GM18909 (cell line): Measurements from ENCODE around the gene PHGDH.

Experiments
- ATAC-seq: cut with Tn5 transposase; IDR thresholded peaks from one replicate; pipeline ENCODE4 v1.9.1; 2021; ENCODE audit warnings: mild to moderate bottlenecking; ENCODE audit not compliant: unreplicated experiment, poor library complexity

Gene PHGDH

DNA sequence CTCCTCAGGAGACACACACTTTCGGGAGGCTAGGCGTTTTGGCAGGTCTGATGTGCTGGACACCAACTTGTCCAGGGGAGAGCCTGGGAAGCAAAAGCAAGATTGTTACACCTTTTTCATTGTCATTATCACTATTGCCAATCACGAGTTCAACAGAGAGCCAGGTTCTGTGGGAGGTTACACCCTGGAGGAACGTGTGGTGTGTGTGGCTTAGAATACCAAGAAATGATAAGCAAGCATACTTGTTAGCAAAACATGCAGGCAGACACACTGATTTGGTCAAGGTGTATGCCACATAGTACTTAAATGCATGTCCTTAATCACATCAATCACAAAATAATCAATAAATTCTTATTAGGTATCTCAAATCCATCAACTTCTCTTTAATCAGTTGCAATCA, 40.9 kb downstream of the PHGDH start:
- ATAC-seq = no peak

DNA sequence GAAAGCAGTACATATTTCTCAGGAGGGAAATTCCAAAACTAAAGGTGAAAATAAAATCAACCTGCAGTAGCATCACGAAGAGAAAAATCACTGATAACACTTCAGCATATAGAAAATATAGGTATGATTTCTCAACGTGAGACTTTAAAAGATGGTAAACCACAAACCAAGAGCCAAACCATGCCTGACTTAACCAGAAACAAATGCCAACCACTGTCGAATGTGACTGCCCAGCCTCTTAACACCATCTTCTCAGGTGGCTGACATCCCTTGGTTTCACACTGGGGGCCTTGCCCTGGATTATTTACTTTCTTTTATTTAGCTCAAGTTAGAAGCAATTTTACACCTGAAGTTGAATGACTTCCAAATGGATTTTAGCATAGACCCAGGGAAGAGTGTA, 46.9 kb downstream of the PHGDH start:
- ATAC-seq = no peak

DNA sequence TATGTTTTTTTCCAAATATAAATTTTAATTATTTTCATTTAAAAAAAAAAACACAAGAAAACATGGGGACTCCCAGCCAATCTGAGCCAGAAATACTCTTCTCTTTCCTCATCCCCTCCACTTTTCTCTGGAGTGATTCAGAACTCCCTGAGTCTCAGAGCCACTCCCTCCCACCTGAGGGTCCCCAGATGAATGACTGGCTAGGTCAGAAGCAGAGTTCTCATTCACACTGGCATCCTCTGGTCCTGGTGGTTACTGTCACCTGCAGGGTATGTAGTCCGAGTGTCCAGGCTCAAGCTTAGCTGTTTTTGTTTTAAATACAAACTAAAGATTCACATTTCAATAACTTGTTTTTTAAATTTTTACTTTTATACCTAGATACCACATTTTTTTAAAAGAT, 50.7 kb downstream of the PHGDH start:
- no peak for ATAC-seq

DNA sequence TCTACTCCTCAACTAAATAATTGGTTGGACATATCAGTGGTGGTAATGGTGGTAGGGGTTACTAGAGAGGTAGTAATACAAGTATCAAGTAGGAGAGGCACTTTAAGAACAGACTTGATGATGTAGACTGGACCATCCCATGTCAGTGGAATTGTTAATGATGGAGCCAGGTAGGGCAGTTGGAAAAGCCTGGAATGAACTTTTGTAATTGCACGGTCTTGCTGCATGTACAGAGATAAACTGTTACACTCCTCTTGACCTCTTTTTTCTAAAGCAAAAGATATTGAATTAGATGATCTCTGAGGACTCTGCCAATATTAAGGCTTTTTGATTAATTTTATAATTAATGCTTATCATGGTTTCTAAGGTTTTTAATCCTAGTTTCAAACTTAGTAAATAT, 51.2 kb downstream of the PHGDH start:
- ATAC-seq = no peak

DNA sequence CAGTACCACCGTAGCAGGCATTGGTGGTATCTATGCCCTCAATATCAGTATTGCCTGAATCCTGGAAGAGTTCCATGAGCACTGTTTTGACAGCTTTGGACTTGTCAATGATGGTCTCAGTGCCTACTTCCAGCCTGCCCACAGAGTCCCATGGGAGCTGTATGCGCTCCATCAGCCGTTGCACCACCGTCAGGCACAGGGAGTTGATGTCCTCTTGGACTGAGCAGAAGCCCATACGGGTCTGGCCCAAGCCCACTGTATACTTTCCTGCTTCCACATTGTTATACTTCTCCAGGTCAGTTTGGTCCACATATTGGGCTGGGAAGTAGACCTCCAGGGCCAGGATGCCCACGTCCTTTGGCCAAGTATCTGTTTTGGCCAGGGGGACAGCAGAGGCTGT, 52.5 kb downstream of the PHGDH start:
- ATAC-seq = no peak

DNA sequence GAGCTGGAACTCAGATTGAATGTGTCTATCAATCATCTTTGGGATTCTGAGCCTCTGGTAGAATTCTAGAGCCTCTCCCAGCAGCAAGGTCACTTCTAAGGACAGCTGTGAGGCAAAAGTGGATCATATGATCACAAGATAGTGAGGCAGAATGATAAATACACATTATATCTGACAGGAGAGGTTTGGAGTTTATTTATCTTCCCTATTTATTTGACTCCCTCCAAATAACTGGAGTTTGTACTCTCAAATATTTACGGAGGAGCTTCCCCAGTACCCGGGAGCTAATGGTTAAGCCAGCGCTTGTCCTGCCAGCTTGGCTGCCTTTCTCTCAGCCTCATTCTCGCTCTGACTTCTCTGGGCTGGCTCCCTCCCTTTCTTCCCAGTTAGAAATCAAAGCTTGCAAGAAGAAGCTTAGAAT, 54.6 kb downstream of the PHGDH start:
- ATAC-seq = no peak

DNA sequence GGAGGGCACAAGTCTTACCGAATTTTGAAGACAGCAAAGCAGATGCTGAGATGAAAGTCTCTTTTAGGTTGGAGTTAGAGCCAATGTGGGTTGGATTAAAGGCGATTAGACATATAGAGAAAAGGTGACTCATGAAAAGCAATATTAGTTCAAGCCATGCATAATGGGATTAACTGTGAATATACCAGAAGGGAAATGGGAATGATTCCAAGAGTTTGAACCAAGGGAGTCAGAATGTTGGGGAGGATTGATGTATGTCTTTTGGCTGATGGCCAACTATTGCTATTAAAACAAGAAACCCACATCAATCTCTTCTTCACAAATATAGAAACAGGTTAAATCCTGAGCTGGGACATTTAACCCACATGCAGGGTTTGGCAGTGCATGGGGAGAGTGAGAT, 55.8 kb downstream of the PHGDH start:
- ATAC-seq = no peak

DNA sequence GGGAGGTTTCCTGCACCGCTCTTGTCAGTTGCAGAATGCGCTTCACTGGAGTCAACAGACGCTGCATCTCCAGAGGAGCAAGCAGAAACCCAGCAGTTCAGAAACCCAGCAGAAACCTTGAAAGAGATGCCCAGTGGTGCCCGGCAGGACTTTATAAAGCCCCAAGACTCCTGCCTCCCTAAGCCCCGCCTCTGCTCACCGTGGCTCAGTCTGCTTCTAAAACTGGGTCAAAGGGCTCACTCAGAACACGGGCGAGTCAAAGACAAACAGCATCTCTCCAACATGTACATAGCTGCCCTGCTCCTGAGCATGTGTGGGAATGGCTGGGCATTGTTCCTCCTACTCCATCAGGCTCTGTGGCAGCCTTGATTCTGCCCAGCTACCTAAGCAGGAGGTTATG, 57.0 kb downstream of the PHGDH start, which contains the start of gene HMGCS2:
TSS of gene HMGCS2 (minus strand) at position 128 of the 400 bp plus-strand sequence. CDS start at position 67, 61 bp downstream.
- no peak for ATAC-seq

DNA sequence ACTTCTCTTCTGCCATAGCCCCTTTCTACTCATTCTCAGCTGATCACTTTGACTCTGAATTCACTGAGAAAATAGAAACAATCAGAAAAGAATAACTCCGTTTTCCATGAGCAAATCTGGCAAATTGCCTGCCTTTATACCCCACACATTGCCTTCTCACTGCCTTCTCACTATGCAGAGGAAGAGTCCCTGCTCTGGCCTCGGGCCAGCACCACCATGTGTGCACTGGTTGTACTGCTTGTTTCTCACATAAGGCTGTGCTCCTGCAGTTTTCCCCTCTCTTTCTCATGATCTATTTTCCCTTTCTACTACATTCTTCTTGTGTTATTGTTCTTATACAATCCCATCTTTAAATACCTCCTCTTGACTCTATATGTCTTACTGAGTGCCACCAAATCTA, 59.3 kb downstream of the PHGDH start:
- ATAC-seq = no peak

DNA sequence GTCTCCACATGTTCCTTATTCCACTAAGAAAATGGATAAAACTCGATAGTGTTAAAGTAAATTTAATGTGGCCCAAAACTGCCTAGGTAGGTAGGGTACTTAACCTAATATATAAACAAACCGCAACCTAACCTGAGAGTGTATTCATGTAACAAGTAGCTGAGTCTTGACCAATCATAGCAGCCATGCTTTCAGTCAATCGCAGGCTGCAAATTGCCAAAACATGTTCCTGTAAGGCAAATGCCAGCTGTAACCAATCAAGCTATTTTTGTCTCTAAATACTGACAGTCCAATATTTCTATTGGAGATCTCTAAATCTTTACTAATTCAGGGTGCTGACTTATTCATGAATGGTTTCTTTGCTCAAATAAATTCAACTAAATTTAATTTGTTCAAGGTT, 60.0 kb downstream of the PHGDH start:
- ATAC-seq = no peak

DNA sequence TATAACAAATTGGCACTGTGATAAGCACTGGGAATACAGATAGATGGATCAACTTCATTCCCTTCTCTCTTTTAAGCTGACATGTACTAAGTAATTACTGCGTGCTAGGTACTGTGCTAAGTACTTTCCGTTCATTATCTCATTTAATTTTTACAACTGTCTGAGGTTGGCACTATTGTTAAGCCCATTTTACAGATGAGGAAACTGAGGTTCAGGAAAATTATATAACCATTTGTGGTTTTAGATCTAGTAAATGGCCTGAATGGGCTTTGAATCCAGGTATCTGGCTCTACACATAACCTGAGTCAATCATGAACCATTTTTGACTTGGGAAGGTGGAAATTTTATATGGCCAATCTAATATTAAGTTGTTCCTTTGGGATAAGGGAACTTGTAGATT, 60.6 kb downstream of the PHGDH start:
- no peak for ATAC-seq

DNA sequence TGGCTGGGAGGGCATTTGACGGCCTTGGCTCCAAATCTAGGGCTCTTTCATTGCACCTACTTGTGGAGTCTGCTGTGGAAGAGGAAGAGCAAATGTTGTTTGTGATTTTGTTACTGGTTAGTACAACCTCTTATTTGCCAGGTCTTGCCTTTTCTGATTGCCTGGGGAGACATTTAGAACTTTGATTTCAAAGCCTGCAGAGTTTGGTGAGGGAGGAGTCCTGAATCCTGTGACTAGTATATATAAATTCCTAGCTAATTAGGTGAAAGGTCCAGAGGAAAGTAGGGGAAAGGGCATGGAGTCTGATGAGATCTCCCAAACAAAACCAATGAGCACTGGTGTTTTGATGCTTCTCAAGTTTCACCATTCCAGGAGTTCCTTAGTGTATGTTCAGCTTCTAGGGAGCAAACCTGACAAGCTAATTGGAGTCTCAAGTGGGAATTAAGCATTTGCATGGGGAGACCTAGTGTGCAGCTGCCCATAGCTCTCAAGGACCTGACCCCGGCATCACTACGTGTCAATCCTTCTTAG, 62.0 kb downstream of the PHGDH start:
- no peak for ATAC-seq

DNA sequence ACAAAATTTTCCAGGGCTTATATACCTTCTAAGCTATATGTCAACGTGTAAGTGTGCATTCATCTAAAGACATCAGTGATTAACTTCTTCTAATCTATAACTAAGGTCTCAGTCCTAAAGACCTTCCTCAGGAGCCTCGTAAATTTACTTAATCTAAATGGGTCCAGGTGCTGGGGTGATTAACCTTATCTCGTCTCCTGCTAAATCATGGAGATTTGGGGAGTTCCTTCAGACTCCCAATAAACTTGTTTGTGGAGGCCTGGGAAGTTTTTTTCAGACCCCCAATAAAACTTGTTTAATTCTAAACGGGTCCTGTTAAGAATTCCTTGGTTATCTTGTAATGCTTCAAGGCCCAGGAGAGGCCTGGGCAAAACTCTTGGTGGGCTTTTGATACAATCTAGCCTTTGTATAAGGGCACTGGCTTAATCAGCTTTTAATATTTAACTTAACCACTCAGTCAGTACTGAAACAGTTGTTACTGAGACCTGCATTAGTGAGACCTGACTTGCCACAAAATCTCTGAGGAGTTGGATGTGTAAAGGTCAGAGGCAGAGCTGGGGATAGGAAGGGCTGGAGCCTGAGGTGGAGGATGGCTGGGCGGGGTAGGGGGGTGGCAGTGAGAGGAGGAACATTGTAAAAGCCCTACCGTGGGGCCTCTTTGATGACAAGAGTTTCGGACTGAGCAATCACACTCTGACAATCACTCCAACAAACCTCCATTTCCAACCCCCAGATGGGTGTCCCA, 63.2 kb downstream of the PHGDH start:
- ATAC-seq = no peak

DNA sequence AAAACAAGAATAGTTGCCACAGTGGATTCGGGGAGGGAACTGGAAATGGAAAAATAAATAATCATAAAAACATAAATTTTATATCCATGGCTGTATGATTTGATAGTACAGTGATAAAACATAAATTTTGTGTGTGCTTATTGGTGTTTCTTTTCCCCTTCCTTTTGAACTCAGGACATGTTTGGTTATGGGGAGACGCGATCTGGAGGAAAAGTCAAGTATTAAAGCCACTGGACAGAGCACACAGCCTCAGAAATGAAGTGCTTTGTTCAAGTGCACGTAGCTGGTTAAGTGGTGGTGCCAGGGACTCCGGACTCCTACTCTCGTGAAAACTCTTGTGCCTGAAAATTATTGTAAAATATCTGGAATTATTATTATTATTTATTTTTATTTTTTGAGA, 66.6 kb downstream of the PHGDH start:
- ATAC-seq = no peak

DNA sequence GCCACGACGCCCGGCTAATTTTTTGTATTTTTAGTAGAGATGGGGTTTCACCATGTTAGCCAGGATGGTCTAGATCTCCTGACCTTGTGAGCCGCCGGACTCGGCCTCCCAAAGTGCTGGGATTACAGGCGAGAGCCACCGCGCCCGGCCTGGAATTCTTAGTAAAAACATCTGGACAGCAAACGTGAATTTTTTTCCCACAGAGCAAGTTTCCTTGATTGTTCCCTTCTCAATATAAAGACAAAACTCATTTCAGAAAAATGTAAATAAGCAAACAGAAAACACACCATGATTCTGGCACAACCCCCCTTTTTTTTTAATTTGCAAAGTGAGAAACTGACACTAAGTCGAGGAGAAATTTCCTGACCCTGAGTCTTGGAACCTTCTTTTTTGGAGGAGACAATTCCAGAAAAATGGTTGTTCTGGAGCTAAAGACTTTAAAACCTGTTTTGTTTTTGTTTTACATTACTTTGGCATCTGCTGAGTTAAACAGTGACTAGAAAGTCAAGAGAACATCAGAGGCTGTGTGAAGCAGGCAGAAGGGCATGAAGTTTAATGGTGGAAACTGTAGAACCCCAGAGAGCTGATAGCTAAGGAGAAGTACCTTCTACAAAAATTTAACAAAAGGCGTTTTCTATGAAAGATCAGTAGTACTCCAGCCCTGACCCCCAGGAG, 67.3 kb downstream of the PHGDH start:
- ATAC-seq = no peak

DNA sequence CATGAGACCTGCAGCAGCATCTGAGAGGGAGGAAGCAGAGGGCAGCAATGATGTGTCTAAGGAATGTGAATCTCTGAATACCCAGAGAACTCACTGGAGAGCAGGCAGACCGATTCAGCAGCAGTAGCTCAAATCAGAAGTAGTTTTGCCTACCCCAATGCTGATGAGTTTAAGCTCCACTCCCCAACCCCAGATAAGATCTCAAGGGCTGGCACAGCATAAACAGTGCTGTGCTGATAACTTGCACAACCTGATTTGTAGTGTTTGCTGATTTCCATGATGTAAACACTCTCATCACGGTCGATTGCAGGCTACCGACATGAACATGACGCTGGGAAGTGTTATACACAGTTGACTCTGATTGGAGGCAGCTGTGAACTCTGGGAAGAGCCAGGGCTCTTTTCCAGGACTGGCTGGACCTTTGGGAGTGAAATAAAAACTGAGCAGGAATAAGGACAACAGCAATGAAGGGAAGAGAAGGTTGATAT, 68.2 kb downstream of the PHGDH start:
- ATAC-seq = no peak

DNA sequence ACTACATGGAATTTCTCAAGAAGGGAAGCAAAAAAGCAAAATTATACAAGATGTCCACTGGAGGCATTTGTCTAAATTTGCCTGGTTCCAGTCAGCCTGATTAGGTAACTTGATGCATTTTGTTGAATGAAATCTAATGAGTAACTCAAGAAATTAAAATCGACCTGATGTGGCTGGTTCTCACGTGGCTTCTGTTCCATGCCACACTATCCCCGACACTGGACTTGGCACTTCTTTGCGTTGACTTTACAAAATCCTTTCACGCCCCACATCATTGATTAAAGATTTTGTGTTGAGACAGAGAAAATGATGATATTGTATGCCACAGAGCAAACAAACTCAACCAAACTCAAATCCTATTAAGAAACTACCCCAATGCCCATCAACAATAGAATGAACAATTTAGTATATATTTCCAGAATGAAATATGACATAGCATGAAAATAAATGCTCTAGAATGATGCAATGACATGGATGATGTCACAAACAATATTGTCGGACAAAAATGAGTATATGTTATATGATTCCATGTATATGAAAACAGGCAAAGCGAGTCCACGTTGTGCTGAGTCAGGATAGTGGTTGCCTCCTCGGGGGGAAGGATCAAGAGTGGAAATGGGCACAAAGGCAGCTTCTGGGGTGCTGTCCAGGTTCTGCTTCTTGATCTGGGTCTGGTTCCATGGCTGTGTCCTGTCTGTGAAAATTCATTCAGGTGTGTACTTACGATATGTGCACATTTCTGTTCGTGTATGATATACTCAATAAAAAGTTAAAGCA, 69.9 kb downstream of the PHGDH start:
- ATAC-seq = no peak

DNA sequence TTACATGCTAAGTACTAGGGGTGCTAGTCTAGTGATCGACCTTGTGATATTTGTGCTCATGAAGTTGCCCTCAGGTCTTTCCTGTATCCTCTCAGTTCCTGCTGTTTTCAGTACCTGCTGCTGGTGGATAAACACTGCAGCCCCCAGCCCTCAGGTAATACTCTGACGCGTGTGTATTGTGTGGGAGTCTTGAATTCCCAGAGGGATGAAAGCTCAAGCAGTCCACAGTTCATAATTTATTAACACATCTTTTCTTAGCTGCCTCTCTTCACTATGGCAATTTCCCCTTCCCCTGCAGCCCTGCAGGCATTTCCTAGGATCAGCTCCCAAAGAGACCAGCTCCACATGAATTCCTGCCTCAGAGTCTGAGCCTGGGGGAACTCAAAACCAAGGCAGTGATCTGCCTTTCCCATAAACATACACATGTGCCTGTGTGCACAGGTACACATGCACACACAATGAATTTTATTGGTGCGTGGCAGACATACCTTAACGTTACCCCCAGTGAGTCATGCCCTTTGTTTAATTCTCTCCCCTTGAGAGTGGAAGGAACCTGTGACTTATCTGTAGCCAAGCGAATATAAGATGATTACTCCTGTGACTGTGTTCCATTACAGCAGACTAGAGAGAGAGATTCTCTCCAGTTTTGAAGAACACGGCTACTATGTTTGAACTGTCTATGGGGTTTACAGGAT, 71.0 kb downstream of the PHGDH start:
- no peak for ATAC-seq

DNA sequence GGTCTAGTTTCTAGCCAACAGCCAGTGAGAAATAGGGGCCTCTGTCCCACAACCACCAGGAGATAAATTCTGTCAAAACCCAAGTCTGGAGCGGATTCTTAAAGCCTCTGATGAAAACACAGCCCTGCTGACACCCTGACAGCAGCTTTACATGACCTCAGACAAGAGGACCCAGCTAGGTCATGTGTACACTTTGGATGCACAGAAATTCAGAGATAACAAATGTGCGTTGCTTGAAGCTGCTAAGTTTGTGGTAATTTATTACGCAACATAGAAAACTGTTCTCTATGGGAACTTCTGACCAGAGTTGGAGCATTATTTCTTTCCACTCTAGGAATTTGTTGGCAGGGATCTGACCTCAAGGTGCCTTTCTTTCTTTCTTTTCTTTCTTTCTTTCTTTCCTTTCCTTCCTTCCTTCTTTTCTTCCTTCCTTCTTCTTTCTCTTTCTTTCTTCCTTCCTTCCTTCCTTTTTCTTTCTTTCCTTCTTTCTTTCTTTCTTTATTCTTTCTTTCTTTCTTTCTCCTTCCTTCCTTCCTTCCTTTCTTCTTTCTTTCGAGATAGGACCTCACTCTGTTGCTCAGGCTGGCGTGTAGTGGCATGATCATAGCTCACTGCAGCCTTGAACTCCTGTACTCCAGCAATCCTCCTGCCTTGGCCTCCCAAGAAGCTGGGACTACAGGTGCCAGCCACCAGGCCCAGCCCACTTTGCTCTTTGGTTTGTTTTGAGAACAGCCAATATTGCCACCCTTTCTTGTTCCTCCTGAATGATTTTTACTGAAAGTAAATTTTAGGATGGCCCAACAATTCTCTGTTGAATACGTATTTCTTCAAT, 71.8 kb downstream of the PHGDH start:
- no peak for ATAC-seq
